NB4 (cell line): ENCODE results near the gene SYT14.
"Not testable (repeated sequence)": the region's sequence is repeated elsewhere in the genome, so short reads cannot be mapped to it uniquely, and the experiment has no call there.

Experiments used
- DNase-seq: peaks from one replicate; pipeline ENCODE4 v3.0.0; 2010; ENCODE audit warnings: low read depth
- H3K4me3 ChIP-seq: one replicate; pipeline ENCODE4 v1.5.1; 2011; ENCODE audit warnings: mild to moderate bottlenecking, low read depth, low read length, moderate library complexity
- MYC ChIP-seq: IDR thresholded peaks from 2 replicates; pipeline ENCODE4 v1.6.1; 2011; ENCODE audit warnings: low read depth, low read length
- POLR2A ChIP-seq: IDR thresholded peaks from 2 replicates; pipeline ENCODE4 v1.6.1; 2011; ENCODE audit warnings: mild to moderate bottlenecking; ENCODE audit not compliant: insufficient read length; ENCODE audit errors: extremely low read depth
- TF ChIP-seq, protein P1 (sequence below): IDR thresholded peaks from 2 replicates; pipeline ENCODE4 v1.6.1; 2011; ENCODE audit warnings: low read depth, low read length
- TF ChIP-seq, protein P2 (sequence below): IDR thresholded peaks from one replicate; pipeline ENCODE4 v1.5.1; 2012; ENCODE audit warnings: low read depth, low read length

Gene SYT14

DNA sequence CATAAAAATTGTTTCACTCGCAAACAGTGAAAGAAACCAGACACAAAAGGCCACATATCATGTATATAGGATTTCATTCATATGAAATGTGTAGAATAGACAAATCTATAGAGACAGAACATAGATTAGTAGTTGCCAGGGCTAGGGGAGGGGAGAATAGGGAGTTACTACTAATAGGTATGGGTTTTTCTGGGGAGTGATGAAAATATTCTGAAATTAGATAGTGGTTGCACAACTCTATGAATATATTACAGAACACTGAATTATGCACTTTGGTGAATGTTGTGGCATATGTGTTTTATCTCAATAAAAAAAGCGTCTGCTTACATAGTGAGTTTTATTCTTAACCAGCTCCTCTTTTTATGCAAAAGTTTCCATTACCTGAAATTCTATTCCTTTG lies 21.6 kb downstream of the SYT14 start:
- TF ChIP-seq, protein P1, sequence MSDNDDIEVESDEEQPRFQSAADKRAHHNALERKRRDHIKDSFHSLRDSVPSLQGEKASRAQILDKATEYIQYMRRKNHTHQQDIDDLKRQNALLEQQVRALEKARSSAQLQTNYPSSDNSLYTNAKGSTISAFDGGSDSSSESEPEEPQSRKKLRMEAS, result no peak
- TF ChIP-seq MYC (no peak), POLR2A (no peak)
- TF ChIP-seq, protein P2, sequence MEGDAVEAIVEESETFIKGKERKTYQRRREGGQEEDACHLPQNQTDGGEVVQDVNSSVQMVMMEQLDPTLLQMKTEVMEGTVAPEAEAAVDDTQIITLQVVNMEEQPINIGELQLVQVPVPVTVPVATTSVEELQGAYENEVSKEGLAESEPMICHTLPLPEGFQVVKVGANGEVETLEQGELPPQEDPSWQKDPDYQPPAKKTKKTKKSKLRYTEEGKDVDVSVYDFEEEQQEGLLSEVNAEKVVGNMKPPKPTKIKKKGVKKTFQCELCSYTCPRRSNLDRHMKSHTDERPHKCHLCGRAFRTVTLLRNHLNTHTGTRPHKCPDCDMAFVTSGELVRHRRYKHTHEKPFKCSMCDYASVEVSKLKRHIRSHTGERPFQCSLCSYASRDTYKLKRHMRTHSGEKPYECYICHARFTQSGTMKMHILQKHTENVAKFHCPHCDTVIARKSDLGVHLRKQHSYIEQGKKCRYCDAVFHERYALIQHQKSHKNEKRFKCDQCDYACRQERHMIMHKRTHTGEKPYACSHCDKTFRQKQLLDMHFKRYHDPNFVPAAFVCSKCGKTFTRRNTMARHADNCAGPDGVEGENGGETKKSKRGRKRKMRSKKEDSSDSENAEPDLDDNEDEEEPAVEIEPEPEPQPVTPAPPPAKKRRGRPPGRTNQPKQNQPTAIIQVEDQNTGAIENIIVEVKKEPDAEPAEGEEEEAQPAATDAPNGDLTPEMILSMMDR, result no peak
- DNase-seq, result no peak
- H3K4me3 ChIP-seq, result no peak overlapping the region

DNA sequence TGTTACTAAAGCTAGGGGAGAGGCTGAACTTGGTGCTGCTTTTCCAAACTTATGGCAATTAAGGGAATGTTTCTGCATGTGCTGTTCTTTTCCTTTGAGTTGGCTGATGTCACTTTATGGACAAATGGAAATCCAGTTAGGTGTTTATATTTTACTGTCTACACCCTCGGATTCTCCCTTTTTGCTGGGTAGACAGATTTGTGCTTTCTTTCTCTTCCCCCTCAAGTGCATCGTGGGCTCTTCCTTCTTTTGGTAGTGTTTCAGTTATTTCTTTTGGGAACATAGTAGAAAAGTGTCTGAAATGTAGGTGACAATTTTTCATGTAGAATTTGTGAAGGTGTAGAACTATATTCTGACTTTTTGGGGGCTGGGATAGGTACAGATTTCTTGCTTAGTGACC lies 22.9 kb downstream of the SYT14 start:
- TF ChIP-seq MYC, result no peak
- TF ChIP-seq, protein P1, result no peak
- TF ChIP-seq, protein P2, result no peak
- no peak for TF ChIP-seq POLR2A
- H3K4me3 ChIP-seq, result no peak overlapping the region
- DNase-seq, result no peak

DNA sequence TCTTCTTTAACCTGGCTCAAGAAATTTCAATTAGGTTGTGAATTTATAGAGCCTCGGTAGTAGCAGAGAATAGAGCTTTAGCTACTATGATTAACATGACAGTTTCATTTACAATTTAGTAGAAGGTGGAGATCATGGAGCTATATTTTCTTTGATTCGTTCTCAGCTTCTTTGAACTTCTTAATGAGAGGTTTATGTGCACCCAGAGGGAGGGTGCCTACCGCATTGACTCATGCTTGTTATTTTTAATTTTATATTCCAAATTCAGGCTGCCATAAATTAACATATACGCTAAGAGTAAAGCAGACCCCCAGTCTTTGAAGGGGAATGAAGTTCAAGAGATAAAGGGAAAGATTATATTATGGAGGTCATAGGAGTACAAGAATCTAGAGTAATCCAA lies 24.4 kb downstream of the SYT14 start:
- no peak overlapping the region for H3K4me3 ChIP-seq
- DNase-seq, result no peak
- TF ChIP-seq, protein P1, result no peak
- TF ChIP-seq POLR2A (no peak), MYC (no peak)
- TF ChIP-seq, protein P2, result no peak

DNA sequence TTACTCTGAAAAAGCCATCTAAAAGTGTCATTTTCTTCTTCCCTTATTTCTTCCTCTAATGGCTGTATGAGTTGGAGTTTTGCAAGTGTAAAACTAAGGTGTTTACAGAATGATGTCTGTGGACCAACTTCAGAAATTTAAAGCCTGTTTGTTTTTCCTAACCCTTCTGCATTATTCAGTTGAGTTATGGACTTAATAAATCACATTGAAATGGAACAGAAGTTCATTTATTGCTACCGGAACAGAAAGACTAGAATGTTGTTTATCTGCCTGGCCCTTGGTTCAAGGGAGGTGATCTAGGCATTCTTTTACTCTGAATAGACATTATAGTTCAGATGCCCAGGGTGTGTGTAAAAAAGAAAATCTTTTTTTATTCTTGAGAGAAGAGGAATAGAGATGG lies 24.8 kb downstream of the SYT14 start:
- H3K4me3 ChIP-seq, result no peak overlapping the region
- TF ChIP-seq, protein P1, result no peak
- TF ChIP-seq MYC (no peak), POLR2A (no peak)
- TF ChIP-seq, protein P2, result no peak
- DNase-seq, result no peak

DNA sequence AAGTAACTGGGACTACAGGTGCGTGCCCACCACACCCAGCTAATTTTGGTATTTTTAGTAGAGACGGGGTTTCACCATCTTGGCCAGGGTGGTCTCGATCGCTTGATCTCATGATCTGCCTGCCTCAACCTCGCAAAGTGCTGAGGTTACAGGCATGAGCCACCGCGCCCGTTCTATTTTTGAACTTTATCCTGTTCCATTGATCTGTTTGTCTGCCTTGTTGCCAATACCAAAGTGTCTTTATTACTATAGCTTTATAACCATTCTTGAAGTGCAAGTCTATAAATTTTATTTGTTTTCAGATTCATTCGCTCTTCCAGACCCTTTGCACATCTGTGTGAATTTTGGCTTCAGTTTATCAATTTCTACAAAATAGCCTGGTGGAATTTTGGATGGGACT lies 28.0 kb downstream of the SYT14 start:
- no peak overlapping the region for H3K4me3 ChIP-seq

DNA sequence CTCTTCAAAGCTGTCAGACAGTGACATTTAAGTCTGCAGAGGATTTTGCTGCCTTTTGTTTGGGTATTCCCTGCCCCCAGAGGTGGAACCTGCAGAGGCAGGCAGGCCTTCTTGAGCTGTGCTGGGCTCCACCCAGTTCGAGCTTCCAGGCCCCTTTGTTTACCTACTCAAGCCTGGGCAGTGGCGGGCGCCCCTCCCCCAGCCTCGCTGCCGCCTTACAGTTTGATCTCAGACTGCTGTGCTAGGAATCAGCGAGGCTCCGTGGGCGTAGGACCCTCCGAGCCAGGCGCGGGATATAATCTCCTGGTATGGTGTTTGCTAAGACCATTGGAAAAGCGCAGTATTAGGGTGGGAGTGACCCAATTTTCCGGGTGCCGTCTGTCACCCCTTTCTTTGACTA lies 40.7 kb downstream of the SYT14 start:
- not testable (repeated sequence) for DNase-seq, H3K4me3 ChIP-seq

More for the DNA sequence above, 28.0 kb downstream of the SYT14 start:
- TF ChIP-seq, protein P1, result no peak
- TF ChIP-seq, protein P2, result no peak
- TF ChIP-seq MYC (no peak), POLR2A (no peak)
- no peak for DNase-seq
